HepG2 (cell line): ENCODE measurements around the gene EFCAB14. TPM values are rescaled to one million over a fixed set of nuclear protein-coding genes. Genes with fewer than 3 reads are reported as not detected.

Experiments used
- CEBPZ ChIP-seq: IDR thresholded peaks from 2 replicates; pipeline ENCODE4 v1.6.1; 2012; ENCODE audit warnings: low read length, improper control_type of control experiment
- CSRNP2 ChIP-seq: sonication (generic); formaldehyde crosslinking; conservative IDR thresholded peaks from 2 replicates; pipeline ENCODE4 v1.8.0; 2022; ENCODE audit warnings: low read depth, missing genetic modification reagents
- DNMT3B ChIP-seq: conservative IDR thresholded peaks from 2 replicates; pipeline ENCODE4 v1.6.1; 2016; ENCODE audit warnings: missing biosample characterization, control low read depth
- HNRNPK ChIP-seq: fragments of 200-400 bp; formaldehyde crosslinking; IDR thresholded peaks from 2 replicates; pipeline ENCODE4 v1.6.1; 2018; ENCODE audit warnings: low read length, low read depth, moderate library complexity, mild to moderate bottlenecking; ENCODE audit not compliant: poor library complexity, severe bottlenecking
- KLF12 ChIP-seq: sonication (generic); formaldehyde crosslinking; IDR thresholded peaks from 2 replicates; pipeline ENCODE4 v1.4.0; 2020; ENCODE audit warnings: missing genetic modification reagents, borderline replicate concordance
- NR2F6 ChIP-seq, 2 experiments: IDR thresholded peaks; 2 replicates each; pipeline ENCODE4 v1.6.1; 2016; ENCODE audit warnings: antibody characterized with exemption in 1 of 2, mild to moderate bottlenecking in 1 of 2
- RNF219 ChIP-seq: sonication (generic); formaldehyde crosslinking; IDR thresholded peaks from 2 replicates; pipeline ENCODE4 v1.5.0; 2020; ENCODE audit warnings: mild to moderate bottlenecking, missing genetic modification reagents
- ZFP91 ChIP-seq: sonication (generic); formaldehyde crosslinking; IDR thresholded peaks from 2 replicates; pipeline ENCODE4 v1.9.0; 2022; ENCODE audit warnings: missing genetic modification reagents, mild to moderate bottlenecking, borderline replicate concordance
- polyA plus RNA-seq, 8 experiments: library from polyadenylated mRNA; depleted of rRNA in 3 of 8; stranded (reverse) in 7 of 8; unstranded in 1 of 8; fragments of >200 nt; fragmentation: Illumina TruSeq in 4 of 8; extraction: Trizol in 4 of 8; gene quantifications; 2 replicates each; pipeline versions ENCODE4 v1.2.1 to v1.2.3, GENCODE V29; 2011 to 2016; ENCODE audit warnings: low read depth in 4 of 8, missing spikeins in 1 of 8, mixed read lengths in 1 of 8; ENCODE audit not compliant: insufficient read depth in 1 of 8
- total RNA-seq, 5 experiments: library from RNA; depleted of rRNA; stranded (reverse); fragments of >200 nt; fragmentation: Illumina TruSeq; extraction: Trizol; gene quantifications; 2 replicates each; pipeline ENCODE4 v1.2.3, GENCODE V29; 2016; ENCODE audit warnings: low read depth in 1 of 5

The EFCAB14 gene
- total and polyA plus RNA-seq, 2 of the 13 experiments (the other 11 are each of a cell fraction or from before 2014, with no cell fraction given), result 13.4 to 17.9 TPM

GRCh38 chr1:46718727-46719622 is at the start of gene EFCAB14 (continued):
- TF ChIP-seq CEBPZ, result no peak
- peak; percentile 100 for TF ChIP-seq ZFP91
- TF ChIP-seq DNMT3B (CRISPR knock-in tag), result peak; percentile 45; the same call in 1 of the 2 replicates
- TF ChIP-seq NR2F6 (IDR thresholded peaks at IDR 0.05), result no peak
- TF ChIP-seq NR2F6 (CRISPR knock-in tag; IDR thresholded peaks at IDR 0.05), result 0 out of 2 replicates have a peak, but pooled peaks have one; percentile 26
- no peak for TF ChIP-seq CSRNP2 (CRISPR knock-in tag)
- TF ChIP-seq RNF219, result no peak
- TF ChIP-seq KLF12 (CRISPR knock-in tag), result peak; percentile 97
- peak; percentile 43 for TF ChIP-seq HNRNPK
